ENCODE results near the gene CLSTN2.

Gene CLSTN2

GRCh38 chr3:140298569-140299070, 363.6 kb downstream of the CLSTN2 start:
- Histone ChIP-seq H3K9me3 (replicated peaks; ENCODE audit: insufficient read depth, low read length) (no peaks in the 10 kb centered on the region), H3K27ac (ENCODE audit: low read length) (no peak overlapping the region), H3K36me3 (replicated peaks; ENCODE audit: insufficient read depth, low read length) (no peaks in the 10 kb centered on the region), H3K9me2 (replicated peaks; ENCODE audit: insufficient read depth, low read length) (no peaks in the 10 kb centered on the region), H3K4me3 (ENCODE audit: low read length) (no peak overlapping the region), H3K27me3 (replicated peaks; ENCODE audit: insufficient read depth, low read length) (no peaks in the 10 kb centered on the region), H3K79me2 (ENCODE audit: low read length) (no peaks in the 10 kb centered on the region), H4K20me1 (ENCODE audit: insufficient read depth, low read length) (no peaks in the 10 kb centered on the region), H2AFZ (ENCODE audit: low read length) (no peak overlapping the region), H3K4me1 (ENCODE audit: low read length) (no peaks in the 10 kb centered on the region), H3K4me2 (ENCODE audit: low read depth, low read length) (no peak overlapping the region), H3K9ac (ENCODE audit: low read length) (no peak overlapping the region), H3F3A (ENCODE audit: insufficient read depth, low read length) (no peaks in the 10 kb centered on the region)
- no peak for DNase-seq
- no peak for TF ChIP-seq EZH2phosphoT487 (IDR thresholded peaks at IDR 0.05; ENCODE audit: low read length)
- TF ChIP-seq, protein P1, sequence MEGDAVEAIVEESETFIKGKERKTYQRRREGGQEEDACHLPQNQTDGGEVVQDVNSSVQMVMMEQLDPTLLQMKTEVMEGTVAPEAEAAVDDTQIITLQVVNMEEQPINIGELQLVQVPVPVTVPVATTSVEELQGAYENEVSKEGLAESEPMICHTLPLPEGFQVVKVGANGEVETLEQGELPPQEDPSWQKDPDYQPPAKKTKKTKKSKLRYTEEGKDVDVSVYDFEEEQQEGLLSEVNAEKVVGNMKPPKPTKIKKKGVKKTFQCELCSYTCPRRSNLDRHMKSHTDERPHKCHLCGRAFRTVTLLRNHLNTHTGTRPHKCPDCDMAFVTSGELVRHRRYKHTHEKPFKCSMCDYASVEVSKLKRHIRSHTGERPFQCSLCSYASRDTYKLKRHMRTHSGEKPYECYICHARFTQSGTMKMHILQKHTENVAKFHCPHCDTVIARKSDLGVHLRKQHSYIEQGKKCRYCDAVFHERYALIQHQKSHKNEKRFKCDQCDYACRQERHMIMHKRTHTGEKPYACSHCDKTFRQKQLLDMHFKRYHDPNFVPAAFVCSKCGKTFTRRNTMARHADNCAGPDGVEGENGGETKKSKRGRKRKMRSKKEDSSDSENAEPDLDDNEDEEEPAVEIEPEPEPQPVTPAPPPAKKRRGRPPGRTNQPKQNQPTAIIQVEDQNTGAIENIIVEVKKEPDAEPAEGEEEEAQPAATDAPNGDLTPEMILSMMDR (IDR thresholded peaks at IDR 0.05; ENCODE audit: low read length), result no peak
- no peak for TF ChIP-seq EZH2 (optimal IDR thresholded peaks at IDR 0.05; ENCODE audit: low read depth, low read length)

DNA sequence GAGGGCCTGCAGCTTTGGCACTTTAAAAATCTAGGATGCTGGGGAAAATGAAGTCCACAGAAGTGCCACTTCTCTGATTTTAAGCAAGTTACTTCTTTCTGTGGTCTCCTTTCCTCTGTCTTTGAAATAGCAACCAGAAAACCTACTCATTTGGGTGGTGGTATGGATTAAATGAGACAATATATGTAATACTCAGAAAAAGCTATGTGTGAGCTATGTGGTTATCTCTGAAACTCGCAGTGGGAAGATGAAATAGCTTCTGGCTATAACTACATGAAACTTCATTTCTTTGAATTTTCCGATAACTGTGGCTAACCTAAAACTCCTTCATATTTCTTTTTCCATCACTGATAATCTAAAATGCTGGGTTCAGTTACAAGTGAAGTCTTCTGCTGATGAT, 368.9 kb downstream of the CLSTN2 start:
- no peaks in the 10 kb centered on the region for H3K27me3 ChIP-seq (replicated peaks; ENCODE audit: insufficient read depth, low read length)
- no peak overlapping the region for H2AFZ ChIP-seq (ENCODE audit: low read length)
- TF ChIP-seq EZH2phosphoT487 (IDR thresholded peaks at IDR 0.05; ENCODE audit: low read length) (no peak), EZH2 (optimal IDR thresholded peaks at IDR 0.05; ENCODE audit: low read depth, low read length) (no peak)
- TF ChIP-seq, protein P1 (IDR thresholded peaks at IDR 0.05; ENCODE audit: low read length), result no peak

GRCh38 chr3:140308535-140308934, 373.6 kb downstream of the CLSTN2 start:
- no peaks in the 10 kb centered on the region for H3F3A ChIP-seq (ENCODE audit: insufficient read depth, low read length)
- no peaks in the 10 kb centered on the region for H3K27me3 ChIP-seq (replicated peaks; ENCODE audit: insufficient read depth, low read length)
- no peak overlapping the region for H3K4me3 ChIP-seq (ENCODE audit: low read length)
- H3K27ac ChIP-seq (ENCODE audit: low read length), result no peak overlapping the region
- TF ChIP-seq EZH2 (optimal IDR thresholded peaks at IDR 0.05; ENCODE audit: low read depth, low read length) (no peak), EZH2phosphoT487 (IDR thresholded peaks at IDR 0.05; ENCODE audit: low read length) (no peak)
- TF ChIP-seq, protein P1 (IDR thresholded peaks at IDR 0.05; ENCODE audit: low read length), result no peak
- no peaks in the 10 kb centered on the region for H3K79me2 ChIP-seq (ENCODE audit: low read length)
- no peak overlapping the region for H3K9ac ChIP-seq (ENCODE audit: low read length)
- H3K36me3 ChIP-seq (replicated peaks; ENCODE audit: insufficient read depth, low read length), result no peaks in the 10 kb centered on the region
- no peaks in the 10 kb centered on the region for H3K4me1 ChIP-seq (ENCODE audit: low read length)
- no peak overlapping the region for H2AFZ ChIP-seq (ENCODE audit: low read length)
- H4K20me1 ChIP-seq (ENCODE audit: insufficient read depth, low read length), result no peaks in the 10 kb centered on the region
- H3K9me2 ChIP-seq (replicated peaks; ENCODE audit: insufficient read depth, low read length), result no peaks in the 10 kb centered on the region
- H3K4me2 ChIP-seq (ENCODE audit: low read depth, low read length), result no peak overlapping the region
- no peaks in the 10 kb centered on the region for H3K9me3 ChIP-seq (replicated peaks; ENCODE audit: insufficient read depth, low read length)
- DNase-seq, result no peak

More for the DNA sequence above, 368.9 kb downstream of the CLSTN2 start:
- H3K9me3 ChIP-seq (replicated peaks; ENCODE audit: insufficient read depth, low read length), result no peaks in the 10 kb centered on the region
- H3K27ac ChIP-seq (ENCODE audit: low read length), result no peak overlapping the region
- H3F3A ChIP-seq (ENCODE audit: insufficient read depth, low read length), result no peaks in the 10 kb centered on the region
- no peak overlapping the region for H3K4me3 ChIP-seq (ENCODE audit: low read length)
- H3K9ac ChIP-seq (ENCODE audit: low read length), result no peak overlapping the region
- no peaks in the 10 kb centered on the region for H3K9me2 ChIP-seq (replicated peaks; ENCODE audit: insufficient read depth, low read length)
- H3K4me2 ChIP-seq (ENCODE audit: low read depth, low read length), result no peak overlapping the region
- no peaks in the 10 kb centered on the region for H3K4me1 ChIP-seq (ENCODE audit: low read length)
- no peaks in the 10 kb centered on the region for H4K20me1 ChIP-seq (ENCODE audit: insufficient read depth, low read length)
- DNase-seq, result no peak
- H3K36me3 ChIP-seq (replicated peaks; ENCODE audit: insufficient read depth, low read length), result no peaks in the 10 kb centered on the region
- no peaks in the 10 kb centered on the region for H3K79me2 ChIP-seq (ENCODE audit: low read length)

Data from MM.1S (cell line).